Endometrium (tissue), 2 donors: ENCODE results near the gene LGR6.
"Not testable (repeated sequence)": the region's sequence is repeated elsewhere in the genome, so short reads cannot be mapped to it uniquely, and the experiment has no call there.

ENCODE experiments used
- FAIRE-seq: peaks from 2 replicates; lab custom pipeline; 2012; peaks lifted over from hg19 to GRCh38; lab: Jason Lieb, UNC
- donor health status: control.
- donor health status: control.

Gene LGR6

DNA sequence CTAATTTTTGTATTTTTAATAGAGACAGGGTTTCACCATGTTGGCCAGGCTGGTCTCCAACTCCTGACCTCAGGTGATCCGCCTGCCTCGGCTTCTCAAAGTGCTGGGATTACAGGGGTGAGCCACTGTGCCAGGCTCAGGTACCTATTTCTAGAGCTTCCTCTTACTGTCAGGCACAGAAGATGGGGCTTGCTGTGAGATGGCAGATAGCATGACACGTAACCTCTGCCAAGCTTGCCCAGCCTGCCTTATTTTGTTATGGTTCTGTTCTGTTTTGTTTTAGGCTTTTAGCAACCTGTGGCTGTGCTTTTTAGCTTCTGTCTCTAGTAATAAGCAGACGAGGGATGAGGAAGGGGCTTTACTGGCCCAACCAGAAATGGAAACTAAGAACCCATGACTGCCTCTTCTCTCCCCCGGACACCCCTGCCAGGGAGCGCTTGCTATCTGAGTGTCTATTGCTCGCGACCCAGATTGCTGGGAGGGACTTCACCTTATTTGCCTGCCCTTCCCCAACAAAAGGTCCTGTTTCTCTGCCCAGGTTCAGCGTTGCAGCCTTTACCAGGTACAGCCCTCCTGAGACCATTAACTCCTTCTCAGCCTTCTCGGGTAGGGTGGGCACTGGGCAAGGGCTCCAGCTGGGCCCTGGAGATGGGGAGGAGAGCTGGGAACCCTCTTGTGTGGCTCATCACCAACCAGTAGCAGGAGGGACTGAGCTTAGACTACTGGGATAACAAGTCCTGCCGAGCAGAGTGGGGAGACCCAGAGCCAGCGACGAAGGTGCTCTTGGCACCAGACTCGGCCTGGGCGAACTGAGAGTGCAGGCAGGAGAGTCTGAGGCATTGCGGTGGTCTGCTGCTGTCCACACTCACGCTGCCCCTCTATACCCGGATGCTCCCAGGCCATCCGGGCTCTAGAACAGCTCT is 13.5 kb upstream of the LGR6 start:
- no peak for FAIRE-seq

DNA sequence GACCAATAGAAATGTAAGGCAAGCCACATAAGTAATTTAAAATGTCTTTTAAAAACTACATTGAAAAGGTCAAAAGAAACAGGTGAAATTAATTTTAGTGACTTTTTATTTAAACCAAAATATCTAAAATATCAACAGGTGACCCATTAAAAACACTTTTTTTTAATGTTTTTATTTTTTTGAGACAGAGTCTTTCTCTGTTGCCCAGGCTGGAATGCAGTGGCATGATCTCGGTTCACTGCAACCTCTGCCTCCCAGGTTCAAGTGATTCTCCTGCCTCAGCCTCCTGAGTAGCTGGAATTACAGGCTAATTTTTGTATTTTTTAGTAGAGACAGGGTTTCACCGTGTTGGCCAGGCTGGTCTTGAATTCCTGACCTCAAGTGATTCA is 12.9 kb upstream of the LGR6 start:
- not testable (repeated sequence) for FAIRE-seq

GRCh38 chr1:202181586-202181985 is 12.0 kb upstream of the LGR6 start:
- FAIRE-seq, result no peak

DNA sequence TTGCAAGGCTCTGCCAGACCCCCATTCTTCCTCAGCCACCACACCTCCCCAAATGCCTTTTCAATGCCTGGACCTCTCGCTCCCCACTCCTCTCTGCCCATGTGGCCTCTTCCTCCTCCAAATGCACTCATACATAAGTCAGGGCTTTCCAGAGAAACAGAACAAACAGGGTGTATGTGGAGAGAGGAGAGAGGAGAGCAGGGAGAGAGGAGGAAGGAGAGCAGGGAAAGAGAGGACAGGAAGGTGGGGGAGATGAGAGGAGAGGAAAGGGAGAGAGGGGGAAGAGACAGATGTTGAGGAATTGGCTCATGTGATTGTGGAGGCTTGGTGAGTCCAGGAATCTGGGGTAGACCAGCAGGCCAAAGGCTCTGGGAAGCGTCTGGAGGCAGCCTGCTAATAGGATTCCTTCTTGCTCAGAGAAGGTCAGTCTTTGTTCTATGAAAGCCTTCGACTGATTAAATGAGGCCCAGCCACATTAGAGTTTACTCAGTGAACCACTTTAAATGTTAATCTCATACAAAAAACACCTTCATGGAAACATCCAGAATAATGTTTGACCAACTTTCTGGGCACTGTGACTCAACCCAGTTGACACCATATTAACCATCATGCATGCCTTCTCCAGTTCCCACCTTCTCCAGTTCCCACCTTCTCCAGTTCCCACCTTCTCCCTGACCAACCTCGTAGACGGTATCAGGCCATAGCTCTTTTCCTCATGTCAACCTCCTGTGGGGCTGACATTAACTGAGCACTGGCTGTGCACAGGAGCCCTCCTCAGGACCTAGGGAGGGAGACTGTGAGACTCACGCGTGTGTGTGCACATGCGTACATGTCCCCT is 11.3 kb upstream of the LGR6 start:
- FAIRE-seq, result no peak

GRCh38 chr1:202184750-202185460 is 8.7 kb upstream of the LGR6 start:
- FAIRE-seq, result no peak

- no peak for FAIRE-seq
These were observed 7.3 kb upstream of the LGR6 start for GRCh38 chr1:202186327-202186726.

GRCh38 chr1:202187041-202187671 is 6.4 kb upstream of the LGR6 start:
- no peak for FAIRE-seq

DNA sequence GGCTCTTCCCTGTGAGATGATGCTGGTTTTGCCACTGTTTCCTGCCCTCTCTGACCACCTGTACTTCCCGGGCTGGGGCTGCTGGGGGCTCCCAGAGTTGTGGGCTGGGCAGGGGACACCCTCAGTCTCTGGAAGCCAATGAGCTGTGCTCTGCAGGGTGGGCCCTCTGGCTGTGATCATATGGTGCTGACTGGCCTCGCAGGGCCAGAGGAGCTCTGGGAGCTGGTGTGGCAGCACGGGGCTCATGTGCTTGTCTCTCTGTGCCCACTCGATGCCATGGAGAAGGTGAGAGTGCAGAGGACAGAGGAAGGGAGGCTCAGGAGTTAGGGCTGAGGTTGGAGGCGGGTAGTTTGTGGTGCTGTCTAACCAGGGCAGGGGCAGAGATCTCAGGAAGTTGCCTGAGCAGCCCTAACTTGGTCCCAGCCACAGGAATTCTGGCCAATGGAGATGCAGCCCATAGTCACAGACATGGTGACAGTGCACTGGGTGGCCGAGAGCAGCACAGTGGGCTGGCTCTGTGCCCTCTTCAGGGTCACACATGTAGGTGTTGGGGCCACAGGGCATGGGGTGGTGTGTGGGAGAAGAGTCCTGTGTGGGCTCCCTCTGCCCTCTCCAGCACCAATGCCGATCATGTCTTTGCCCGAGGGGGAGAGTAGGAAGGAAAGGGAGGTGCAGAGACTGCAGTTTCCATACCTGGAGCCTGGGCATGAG is 5.7 kb upstream of the LGR6 start:
- no peak for FAIRE-seq

- FAIRE-seq, result no peak
These were observed 4.4 kb upstream of the LGR6 start for GRCh38 chr1:202189001-202189790.

DNA sequence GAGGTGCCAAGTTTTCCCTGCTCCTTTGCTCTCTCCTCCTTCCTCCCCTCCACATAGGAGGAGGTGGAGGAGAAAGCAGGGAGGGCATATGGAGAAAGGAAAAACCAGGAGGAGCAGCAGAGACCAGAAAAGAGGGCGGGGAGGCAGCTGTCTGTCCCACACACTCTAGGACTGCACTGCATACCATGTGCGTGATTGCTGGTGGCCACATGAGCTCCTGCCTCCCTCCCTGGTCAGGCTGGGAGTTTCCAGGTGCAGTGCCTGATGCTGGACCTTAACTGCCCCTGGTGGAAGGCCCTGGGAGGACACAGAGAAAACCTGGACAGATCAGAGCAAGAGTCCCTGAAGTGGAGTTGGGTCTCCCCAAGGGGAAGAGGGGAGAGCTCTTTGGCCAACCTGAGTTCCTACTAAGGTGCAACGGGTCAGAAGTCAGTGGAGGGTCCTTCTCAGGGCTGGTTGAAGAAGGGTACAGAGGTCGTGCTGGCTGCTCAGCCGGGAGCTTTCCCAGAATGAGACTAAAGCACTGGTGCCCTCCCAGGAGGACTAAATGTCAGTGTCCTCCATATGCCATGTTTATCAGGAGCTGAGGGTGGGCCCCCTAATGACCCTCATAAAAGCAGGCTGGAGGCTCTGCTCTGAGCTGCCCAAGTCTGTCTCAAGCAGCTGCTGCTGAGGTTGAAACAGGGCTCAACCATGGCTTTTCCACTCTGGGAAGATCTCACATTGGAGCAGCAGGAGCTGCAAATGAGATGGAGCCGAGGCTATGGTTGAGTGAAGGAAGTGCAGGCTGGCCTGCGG is 3.5 kb upstream of the LGR6 start:
- FAIRE-seq, result no peak

GRCh38 chr1:202191391-202191790 is 2.2 kb upstream of the LGR6 start:
- not testable (repeated sequence) for FAIRE-seq

DNA sequence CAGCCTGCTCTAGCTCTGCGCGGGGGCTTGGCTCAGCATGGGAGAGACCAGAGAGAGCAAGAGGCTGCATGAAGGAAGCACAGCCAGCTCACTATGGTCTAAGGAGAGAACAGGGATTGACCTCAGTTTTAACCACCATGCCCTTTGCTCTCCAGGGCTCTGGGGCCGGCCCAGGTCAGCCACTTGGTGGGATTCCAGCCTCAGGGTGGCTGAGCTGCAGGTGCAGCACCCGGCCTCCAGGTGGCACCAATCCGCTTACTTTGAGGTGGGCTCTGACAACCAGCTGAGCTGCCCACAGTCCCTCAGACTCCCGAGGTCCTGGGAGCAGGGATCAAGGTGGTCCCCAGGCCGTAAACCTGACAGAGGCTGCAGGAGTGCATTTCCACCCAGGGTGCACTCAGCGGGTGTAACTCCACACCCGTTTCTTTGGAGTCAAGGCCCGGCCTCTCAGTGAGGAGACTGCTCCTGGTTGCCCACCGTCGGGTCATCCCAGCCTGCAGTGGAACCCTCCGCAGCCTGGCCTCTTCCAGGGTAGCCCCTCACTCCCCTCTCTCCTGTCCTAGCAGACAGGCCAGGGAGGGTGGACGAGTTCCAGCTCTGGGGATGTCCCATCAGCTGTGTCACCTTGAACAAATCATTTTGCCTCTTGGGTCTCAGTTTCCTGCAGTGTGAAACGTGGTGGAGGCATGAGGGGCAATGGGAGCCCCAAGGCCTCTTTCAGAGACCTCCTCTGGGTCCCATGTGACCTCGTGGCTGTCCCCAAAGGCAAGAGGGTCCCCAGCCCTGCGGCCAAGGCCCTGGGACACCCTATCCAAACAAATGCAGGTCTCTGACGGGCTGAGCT is 607 bp upstream of the LGR6 start:
- no peak for FAIRE-seq

DNA sequence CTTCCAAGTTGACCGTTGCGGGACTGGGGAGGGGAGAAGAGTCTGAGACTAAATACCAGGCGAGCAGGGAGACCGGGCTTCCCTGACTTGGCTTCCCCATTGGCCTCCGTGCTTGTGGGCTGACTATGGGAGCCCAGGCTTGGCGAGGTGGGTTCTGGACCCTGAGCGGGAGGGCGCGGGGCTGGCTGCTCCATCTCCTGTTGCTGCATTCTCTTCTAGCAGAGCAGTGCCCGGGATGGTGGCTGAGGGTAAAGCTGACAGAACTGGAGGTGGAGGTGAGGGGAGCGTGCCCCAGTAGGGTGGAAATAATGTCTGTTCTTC is 689 bp downstream of the LGR6 start:
- FAIRE-seq, result no peak

- no peak for FAIRE-seq
These were observed 4.2 kb downstream of the LGR6 start for GRCh38 chr1:202197653-202198365.

DNA sequence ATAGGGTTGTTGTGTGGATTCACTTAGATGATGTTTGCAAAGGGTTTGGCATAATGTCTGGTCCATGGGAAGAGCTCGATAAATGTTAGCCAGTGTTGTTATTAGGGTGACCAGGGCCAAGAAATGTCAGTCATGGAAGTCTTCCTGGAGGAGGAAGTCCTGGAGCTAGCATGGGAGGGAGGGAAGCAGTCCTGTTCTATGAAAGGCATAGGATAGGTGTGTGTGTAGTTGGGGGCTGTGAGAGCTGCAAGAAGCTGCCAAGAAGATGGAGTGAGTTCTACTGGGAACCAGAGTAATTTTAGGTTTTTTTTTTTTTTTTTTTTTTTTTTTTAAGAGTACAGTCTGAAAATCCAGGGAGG is 4.7 kb downstream of the LGR6 start:
- FAIRE-seq, result no peak

DNA sequence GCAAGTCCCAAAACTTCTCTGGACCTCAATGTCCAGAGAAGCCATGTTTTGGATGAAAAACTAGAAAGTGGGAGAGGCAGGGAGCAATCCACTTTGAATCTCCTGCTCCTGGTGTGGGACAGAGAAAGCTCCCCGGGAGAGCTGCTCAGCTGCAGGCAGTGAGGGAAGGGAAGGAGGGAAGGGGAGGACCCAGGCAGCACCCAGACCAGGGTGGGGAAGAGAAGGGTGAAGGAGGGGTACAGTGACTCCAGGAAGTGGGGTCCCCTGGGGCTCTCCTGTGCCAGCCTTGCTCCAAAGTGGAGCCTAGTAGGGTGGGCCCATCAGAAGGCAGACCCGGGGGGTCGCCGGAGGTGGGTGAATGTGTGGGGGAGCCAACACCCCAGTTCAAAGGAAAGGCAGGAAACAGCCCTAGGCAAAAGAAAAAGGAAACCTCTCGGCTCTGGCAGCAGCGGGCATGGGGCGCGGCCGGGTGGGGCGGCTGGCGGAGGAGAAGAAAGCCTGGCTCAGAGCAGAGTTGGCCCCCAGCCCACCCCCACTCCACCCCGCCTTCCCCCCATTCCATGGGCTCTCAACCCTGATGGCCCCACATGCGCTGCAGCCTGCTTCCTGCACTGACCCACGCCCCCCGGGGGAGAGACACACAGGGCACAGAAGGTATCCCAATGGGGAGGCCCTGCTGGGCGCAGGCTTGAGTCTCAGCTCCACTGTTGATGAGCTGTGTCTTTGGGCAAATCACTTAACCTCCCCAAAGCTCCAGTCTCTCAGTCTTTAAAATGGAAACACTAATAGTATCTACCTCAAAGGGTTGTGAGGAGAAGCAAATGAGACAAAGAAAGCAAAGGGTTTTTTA is 5.7 kb downstream of the LGR6 start:
- FAIRE-seq, result no peak

DNA sequence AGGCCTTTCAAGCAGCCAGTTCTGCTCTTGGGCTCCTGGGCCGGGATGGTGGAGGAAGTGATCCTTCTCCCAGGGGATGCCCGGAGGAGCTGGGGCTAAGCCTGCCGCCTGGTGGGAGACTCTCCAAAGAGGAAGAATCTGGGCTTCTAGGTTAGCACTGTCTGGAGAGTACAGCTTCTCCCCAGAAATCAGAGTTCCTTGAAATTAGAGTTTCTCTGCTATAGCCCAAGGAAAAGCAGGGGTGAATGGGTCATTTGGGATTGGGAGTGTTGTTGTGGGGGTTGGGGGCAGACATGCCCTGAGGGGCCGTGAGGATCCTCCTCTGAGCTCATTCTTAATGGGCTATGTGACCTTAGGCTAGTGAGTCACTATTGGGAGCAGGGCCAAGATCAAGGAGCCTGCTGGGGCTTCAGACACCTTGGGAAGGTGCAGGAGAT is 6.5 kb downstream of the LGR6 start:
- FAIRE-seq, result no peak
